HG03108 (cell line): Measurements from ENCODE around the gene EVX1.

Source experiments
- ATAC-seq: cut with Tn5 transposase; IDR thresholded peaks from one replicate; pipeline ENCODE4 v1.9.1; 2021; ENCODE audit warnings: moderate library complexity; ENCODE audit not compliant: unreplicated experiment

EVX1 gene

DNA sequence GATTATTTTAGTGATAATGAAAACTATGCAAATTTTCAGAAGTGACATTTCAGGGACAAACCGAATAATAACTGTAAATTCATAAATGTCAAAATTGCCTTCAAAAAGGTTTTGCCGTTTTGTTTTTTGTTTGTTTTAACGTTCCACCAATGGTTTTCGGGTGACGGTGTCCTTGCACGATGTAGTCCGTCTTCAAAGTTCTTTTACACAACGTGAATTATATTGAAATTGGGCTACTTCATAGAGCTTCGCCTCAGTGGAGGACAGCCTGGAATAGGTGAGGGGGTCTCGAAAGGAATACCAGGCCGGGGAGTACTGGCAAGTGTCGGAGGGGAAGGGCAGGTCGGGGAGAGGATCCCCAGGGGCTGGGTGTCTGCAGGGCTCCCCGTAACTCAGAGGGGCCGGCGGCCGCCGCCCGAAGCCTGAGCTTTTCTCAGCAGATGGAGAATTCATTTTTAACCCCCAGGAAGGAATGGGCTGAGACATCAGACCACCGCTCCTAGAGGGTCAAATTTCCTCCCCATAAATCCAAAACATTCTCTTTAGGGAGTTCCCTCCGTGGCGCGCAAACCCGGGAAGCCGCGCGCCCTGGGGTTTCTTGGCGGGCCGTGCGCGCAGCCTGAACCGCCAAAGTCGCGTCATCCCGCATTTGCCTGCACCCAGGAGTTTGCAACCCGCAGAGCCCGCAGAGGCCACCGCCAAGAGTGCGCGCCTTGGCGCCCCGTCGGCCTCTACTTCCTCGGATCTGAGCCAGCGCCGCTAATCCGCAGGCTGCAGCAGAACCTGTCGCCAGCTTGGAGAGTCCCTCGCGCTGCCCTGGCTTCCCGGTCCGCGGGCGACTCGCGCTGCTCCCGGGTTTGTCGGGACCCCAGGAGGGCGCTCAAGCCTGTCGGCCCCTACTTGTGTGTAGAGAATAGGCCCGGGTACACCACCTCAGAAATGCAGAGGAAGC, 17.3 kb upstream of the EVX1 start:
- no peak for ATAC-seq

DNA sequence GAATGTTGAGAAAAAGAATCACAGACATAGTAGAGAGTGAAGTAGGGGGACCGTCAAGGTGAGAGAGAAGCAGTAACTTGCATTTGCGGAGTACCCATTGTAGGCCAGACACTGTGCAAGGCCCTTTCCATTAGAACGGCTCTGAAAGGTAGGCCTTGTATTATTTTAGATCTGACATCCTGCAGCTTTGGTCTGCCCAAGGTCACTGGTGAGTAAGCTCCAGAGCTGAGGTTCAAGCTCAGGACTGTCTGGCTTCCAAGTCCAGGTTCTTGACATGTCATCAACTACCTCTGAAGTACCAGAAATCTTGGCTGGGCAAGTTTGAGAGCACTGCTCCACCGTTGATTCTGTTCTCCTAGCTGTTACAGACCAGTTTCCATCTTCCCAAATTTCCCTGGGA, 13.2 kb upstream of the EVX1 start:
- ATAC-seq: no peak

DNA sequence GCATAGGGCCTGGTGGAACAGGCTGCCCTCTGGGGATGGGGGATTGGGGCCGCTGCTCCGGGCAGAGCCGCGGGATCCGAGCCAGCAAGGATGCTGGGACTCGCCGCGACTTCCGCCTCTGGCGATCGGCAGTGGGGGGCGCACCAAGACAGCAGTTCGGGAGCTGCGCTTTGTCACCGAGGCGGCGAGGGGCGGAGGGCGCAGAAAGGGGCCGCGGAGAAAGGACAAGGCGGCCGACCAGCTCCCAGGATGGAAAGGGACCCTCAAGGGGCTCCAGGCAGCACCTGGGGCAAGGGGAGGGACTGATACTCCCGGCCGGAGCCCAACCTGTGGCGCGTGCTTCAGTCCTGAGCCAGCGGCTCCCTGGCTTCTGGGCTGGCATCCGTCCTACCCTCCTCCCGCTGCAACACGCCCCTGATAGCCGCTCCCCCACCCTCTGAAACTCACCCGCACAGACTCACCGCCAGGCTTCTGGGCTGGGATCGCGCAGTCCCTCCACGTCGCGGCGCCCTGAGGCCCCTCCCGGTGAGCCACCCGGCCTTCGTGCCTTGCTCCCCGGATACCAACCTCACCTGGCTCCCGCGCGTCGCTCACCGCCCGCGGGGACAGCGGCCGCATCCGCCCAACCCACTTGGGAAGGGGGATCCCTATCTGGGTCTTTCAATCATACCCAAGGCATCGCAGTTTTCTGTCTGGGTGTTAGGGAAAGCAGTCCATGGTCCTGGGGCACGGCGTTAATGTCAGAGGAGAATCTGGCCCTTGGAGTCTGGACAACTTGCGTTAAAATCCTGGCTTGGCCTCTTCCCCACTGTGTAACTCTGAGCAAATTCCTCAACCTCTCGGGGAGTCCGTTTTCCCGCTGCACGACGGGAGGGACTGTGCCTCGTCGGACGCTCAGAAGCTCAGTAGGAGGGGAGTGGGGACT, 7.0 kb upstream of the EVX1 start:
- ATAC-seq: no peak

DNA sequence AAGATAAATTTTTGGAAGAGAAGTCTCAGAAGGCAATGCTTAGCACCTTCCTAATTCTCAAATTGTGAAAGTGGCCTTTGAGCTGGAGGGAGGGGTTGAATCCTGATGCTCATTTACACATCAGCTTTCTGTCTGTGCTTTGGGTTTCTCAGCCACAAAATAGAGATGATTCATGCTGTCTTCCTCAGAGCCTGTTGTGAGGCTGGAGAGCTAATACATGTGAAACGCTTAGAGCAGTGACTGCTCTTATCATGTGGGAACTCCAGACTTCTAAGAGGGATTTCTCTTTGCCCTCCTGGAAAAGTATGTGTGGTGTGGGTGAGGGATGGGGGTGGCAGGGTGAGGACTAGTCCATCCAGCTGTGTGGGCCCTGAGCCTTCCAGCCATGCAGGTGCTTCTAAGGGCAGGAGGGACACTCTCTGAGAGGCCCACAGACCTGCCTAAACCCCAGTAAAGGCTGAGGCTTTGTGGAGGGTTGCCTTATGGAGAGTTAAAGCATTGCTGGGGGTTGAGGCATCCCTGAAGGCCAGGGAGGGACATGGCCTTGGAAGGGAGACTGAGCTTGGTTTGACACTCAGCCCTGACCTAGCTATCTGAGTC, 4.8 kb upstream of the EVX1 start:
- ATAC-seq: no peak

DNA sequence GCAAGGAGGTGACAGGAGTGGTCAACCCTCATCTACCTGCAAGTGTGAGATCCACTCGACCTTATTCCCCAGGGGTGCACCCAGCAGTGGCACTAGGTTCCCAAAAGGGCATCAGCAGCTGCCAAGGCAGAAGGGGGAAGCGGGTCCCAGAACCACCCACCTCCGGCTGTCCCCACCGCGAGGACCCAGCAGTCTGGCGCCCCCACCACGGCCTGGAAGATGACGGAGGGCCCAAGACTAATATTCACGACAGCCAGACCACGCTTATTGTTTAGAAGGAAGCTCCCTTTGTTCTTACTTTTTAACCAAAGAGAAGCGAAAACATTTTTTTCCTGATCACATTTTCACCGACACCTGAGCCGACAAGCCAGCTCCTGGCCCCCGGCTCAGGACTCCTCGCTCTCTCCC, 3.6 kb upstream of the EVX1 start:
- ATAC-seq: no peak

DNA sequence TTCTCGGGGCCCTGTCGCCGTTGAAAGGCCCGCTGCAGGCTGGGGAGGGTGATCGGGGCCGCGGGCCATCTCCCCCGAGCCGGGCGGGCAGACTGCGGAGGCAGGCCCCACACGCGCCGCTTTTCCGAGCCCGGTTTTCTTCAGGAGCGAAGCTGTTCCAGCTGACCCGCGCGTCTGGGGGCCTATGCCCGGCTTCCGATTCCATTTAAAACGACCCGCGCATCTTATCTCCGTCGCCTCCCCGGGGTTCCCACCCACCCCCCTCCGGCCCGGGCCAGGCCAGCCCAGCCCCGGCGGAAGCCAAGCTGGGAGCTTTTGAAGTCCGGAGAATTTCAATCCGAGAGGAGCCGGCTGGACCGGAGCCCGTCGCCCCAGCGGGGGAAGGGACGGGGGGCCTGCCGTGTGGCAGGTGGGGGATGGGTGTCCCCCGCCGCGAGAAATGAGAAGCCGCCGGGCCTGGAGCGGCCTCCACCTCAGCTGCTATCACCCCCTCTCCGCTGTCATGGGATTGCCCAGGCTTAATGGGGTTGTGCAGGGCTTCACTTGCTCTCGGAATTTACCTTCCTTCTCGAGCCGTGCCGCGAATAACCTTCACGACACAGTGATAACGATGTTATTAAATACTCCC, 3.1 kb upstream of the EVX1 start:
- ATAC-seq: no peak

DNA sequence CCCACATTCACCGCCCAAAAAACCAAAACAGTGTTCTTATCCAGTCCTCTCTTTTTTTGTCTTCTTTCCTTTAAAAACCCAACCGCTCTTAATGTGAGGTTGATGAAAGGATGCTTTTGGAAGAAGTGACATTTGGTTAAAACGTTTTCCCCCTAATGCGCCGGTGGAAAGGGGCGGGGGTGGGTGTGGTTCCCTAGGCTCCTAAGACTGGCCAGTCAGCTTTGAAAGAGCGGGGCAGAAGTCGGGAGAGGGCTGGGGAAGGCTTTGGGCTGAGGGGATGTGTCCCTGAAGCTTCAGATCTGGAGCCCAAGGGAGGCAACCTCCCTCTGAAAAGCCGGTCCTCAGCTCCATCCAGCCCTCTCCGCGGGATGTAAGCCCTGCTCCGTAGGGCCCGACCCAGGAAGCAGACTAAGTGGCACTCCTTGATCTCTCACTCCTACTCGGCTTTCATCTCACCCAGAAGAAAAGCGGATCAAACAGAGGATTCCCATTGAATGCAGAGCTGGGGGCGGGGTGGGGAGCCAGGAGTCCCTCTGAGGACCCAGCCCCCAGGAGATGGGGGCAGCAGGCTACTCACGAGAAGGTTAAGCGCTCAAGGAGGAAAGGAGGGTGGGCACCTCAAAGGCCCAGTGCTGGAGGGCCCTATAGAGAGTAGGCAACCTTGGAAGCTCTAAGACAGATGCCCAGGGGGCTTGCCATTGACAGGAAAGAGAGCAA, 2.4 kb upstream of the EVX1 start:
- no peak for ATAC-seq

DNA sequence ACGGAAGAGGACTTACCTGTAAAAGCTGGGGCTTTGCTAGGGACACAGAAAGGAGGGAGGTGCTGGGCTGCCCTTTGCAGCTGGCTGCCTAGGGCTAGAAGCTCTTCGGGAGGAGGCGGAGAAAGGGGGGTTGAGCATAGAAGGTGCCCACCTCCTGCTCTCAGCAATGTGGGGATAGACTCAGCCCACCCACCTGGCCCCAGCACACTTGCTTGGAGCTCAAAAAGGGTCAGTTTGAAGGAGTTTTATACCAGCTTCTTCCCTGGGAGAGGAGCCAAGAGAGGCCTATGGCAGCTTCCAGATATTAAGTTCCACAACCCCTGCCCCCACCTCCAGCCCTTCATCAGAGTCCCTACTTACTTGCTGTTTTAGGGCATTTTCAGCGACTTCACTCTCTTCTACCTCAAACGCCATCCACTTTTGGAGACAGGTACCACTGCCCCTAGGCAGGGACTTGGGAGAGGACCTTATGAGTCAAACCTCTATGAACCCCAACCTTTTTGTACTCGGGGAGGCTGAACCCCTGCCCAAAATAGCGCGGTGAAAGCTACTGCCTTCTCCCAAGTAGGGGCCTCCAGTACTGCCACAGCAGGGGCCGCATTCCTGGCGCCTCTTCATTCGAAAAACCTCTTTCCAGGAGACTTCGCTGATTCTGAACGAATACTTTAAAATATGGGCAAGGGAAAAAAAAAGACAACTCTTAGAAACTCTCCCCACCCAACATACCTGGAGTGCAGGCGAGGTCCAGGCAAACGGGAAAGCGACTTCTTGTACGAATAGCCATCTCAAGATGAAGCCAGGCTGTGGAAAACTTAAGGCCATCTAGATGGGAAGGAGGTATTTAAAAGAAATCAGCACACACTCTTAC, 1.2 kb upstream of the EVX1 start:
- no peak for ATAC-seq

DNA sequence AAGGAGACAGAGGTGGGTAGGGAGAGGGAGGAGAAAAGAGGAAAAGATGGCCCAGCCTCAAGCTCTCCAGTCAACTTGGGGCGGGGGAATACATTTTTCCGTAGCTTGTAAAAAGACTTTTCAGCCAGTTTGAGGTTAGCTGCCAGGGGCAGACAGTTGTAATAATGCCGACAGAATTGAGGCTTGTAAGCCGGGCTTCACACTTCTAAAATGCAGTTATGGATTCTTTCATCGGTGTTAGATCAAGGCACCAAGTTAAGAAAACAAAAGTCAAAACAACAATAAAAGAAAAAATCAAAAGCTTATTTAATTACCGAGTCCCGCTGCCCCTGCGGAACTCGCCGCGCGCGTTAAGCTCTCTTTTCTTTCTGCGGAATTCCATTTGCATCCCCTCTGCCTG, 448 bp upstream of the EVX1 start:
- ATAC-seq: no peak

DNA sequence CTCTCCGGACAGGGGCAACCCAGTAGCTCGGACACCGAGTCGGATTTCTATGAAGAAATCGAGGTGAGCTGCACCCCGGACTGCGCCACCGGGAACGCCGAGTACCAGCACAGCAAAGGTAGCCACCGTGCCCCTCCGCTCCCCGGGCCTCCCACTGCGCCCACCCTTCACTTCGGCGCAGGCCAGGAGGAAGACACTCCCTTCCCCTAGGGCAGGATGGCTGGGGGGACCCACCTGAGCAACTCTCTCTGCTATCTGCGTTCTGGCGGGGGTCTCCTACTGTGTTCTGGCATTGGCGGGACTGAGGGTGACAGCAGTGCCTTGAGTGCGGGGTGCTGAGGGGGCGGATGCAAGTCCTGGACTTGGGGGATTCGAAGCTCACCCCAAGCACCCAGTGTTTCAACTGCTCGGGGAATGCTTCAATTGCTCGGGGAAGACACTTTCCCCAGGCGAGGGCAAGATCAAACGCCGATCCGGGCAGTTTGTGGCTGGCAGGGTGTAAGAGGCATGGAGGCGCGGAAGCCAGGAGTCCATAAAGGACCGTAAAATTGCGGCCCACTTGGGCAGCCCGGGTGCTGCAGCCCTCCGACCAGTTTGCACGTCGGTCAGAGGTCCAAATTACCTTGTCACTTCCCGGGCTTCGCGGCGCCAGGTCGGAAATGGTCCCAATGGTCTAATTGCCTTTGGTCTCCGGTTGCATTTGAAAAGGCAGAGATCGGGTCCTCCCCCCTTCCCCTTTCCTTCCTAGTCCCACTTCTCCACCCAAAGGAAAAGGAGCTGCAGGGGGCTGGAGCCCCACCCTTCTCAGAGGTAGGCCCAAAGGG, 950 bp downstream of the EVX1 start:
- no peak for ATAC-seq

DNA sequence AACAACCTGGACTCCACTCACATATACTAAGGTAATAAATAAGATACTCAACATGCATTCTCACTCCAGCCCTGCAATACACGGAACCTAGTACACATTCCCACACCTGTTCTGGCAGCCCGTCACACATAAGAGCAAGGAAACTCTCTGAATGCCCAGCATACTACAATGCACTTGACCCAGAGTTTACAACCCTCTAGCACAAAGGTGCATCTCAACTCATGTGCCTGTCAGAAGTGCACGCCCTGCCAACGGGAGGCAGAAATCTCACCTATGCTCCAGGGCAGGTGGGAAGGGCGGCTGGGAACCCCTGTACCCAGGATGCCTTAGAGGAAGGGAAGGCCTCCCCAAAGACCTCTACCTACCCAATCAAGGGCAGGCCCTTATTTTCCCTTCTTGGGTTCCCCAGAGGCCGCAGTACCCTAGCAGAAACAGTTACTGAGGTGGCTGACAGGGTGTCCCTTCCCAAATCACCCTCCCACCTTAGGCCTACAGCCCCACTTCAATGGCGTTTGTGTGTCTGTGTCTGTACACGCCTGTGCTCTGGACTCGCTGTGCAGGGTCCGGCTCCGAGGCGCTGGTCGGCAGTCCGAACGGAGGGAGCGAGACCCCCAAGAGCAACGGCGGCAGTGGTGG, 2.0 kb downstream of the EVX1 start:
- no peak for ATAC-seq

DNA sequence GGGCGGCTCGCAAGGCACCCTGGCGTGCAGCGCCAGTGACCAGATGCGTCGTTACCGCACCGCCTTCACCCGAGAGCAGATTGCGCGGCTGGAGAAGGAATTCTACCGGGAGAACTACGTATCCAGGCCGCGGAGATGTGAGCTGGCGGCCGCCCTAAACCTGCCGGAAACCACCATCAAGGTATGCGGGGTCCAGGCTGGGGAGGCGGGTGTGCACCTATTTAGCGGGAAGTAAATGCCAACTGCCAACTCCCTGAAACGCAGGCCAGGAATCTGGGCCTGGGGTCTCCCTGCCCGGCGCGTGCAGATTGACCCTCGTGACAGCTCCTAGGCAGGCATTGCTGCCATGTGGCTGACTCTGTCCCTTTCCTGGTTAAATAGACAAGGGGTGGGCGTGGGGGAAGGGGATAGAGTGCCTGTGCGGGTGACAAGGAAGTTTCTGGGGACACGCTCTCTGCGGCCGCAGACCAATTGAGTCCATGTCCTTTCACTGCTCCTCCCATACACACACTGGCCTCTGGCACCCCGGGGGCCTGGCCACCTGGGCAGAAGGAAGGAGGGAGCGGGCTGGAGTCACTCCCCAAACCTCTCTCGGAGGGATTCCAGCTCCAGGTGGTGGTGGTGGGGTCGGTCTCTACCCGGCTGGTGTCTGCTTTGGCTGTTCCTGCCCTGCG, 2.7 kb downstream of the EVX1 start:
- no peak for ATAC-seq

DNA sequence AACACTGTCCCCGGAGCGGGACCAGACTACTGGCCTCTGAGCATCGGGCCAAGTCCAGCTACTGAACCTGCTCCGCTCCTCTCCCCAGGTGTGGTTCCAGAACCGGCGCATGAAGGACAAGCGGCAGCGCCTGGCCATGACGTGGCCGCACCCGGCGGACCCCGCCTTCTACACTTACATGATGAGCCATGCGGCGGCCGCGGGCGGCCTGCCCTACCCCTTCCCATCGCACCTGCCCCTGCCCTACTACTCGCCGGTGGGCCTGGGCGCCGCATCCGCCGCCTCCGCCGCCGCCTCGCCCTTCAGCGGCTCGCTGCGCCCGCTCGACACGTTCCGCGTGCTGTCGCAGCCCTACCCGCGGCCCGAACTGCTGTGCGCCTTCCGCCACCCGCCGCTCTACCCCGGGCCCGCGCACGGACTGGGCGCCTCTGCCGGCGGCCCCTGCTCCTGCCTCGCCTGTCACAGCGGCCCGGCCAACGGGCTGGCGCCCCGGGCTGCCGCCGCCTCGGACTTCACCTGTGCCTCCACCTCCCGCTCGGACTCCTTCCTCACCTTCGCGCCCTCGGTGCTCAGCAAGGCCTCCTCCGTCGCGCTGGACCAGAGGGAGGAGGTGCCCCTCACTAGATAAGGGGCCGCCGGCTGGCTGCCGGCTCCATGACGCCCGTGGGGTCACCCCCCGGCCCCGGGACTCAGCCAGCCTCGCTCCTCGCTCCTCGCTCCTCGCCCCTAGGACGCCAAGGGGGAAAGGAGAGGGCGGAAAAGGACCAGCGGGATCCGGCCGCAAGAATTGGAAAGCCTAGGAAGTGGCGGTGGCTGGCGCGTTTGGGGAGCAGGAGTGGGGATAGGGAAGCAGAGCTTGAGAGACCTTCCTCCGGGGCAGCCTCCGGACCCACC, 3.4 kb downstream of the EVX1 start:
- no peak for ATAC-seq

DNA sequence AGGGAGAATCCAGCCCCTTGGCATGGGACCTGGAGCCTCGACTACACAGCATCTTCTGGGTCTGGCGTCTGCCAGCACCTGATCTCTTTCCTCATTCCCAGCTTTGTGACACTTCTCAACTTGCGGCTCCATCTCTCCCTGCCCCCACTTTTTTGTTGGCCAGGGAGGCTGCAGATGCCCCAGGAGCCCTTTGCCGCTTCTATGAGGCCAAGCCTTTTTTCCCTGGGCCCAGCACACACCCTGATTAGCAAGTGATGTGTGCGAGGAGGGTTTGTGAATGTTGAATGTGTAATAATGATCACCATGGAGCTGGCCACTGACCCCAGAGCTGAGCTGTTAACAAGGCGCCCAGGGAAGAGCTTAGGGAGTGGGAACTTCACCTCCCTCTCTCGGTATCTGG, 4.4 kb downstream of the EVX1 start:
- no peak for ATAC-seq

DNA sequence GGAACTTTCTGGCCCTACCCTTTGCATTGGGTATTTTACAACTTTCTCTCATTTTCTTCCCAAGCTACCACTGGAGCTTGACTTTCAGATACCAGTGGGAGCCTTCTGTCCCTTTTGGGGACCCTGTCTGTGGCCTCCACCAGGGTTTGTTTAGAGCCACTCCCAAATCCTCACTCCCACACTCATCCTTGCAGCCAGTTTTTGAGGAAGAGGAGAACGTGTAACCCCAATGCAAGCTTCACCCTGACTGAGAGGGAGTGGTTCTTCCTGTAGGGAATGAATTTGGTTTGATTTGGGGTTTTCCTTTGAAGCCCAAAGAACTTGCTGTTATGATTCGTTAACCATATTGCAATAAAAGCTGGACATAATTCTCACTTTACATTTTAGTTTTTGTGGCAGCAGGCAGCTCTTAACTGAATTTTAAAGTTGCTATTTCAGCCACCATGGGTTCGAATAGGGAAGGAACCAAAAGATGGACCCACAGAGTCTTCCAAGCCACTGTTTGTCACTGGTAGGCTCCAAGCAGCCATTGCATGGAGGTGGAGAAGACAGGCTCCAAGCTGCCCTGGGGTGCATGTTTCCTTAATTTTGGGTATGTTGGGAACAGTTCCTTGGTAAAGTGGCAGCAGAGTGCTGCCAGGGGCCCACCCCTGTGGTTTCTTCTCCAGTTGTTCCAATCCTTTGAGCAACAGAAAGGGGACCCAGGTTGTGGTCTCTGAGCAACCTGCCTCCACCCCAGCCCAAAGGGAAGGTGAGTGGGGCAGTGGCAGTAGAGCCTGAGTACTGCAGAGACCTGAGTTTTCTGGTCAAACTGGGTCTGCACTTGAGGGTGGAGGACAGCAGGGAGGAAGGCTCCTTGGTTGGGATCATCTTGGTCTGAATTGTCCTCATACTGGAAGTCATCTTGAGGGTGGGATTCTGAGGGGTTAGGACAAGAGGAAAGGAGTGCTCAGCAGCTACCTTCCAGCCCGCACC, 5.1 kb downstream of the EVX1 start:
- ATAC-seq: no peak
